ENCODE data around the gene GRIA3.
"Not testable (repeated sequence)": the region's sequence is repeated elsewhere in the genome, so short reads cannot be mapped to it uniquely, and the experiment has no call there.

Gene GRIA3

GRCh38 chrX:123504630-123505270 lies 320.7 kb downstream of the GRIA3 start:
- Histone ChIP-seq H3K4me3 (ENCODE audit: low read length) (no peak overlapping the region), H3K27ac (ENCODE audit: low read length) (no peak overlapping the region), H3K9ac (ENCODE audit: low read length) (no peak overlapping the region), H3K27me3 (ENCODE audit: control insufficient read depth, insufficient read depth, low read length) (no peaks in the 10 kb centered on the region), H3K4me1 (ENCODE audit: control insufficient read depth, low read depth, low read length) (no peaks in the 10 kb centered on the region), H3K9me3 (ENCODE audit: control insufficient read depth, low read depth, low read length) (peaks cover 17% of the 10 kb centered on the region), H3K36me3 (ENCODE audit: control insufficient read depth, low read depth, low read length) (no peaks in the 10 kb centered on the region)

GRCh38 chrX:123513585-123514278 lies 329.7 kb downstream of the GRIA3 start:
- H3K27me3 ChIP-seq (ENCODE audit: control insufficient read depth, insufficient read depth, low read length) = no peaks in the 10 kb centered on the region
- H3K36me3 ChIP-seq (ENCODE audit: control insufficient read depth, low read depth, low read length) = no peaks in the 10 kb centered on the region
- H3K4me1 ChIP-seq (ENCODE audit: control insufficient read depth, low read depth, low read length) = no peaks in the 10 kb centered on the region
- no peak overlapping the region for H3K9ac ChIP-seq (ENCODE audit: low read length)
- H3K27ac ChIP-seq (ENCODE audit: low read length) = no peak overlapping the region
- no peak overlapping the region for H3K4me3 ChIP-seq (ENCODE audit: low read length)
- peaks cover 19% of the 10 kb centered on the region for H3K9me3 ChIP-seq (ENCODE audit: control insufficient read depth, low read depth, low read length)

- H3K9ac ChIP-seq (ENCODE audit: low read length); H3K4me1 ChIP-seq (ENCODE audit: control insufficient read depth, low read depth, low read length); H3K4me3 ChIP-seq (ENCODE audit: low read length); H3K27me3 ChIP-seq (ENCODE audit: control insufficient read depth, insufficient read depth, low read length); H3K27ac ChIP-seq (ENCODE audit: low read length); H3K36me3 ChIP-seq (ENCODE audit: control insufficient read depth, low read depth, low read length): not testable (repeated sequence)
- H3K9me3 ChIP-seq (ENCODE audit: control insufficient read depth, low read depth, low read length) = peaks cover 22% of the 10 kb centered on the region
Observed at GRCh38 chrX:123514279-123514640, 330.2 kb downstream of the GRIA3 start.

- H3K4me3 ChIP-seq (ENCODE audit: low read length) = no peak overlapping the region
- H3K4me1 ChIP-seq (ENCODE audit: control insufficient read depth, low read depth, low read length) = no peaks in the 10 kb centered on the region
- H3K27ac ChIP-seq (ENCODE audit: low read length) = no peak overlapping the region
- H3K27me3 ChIP-seq (ENCODE audit: control insufficient read depth, insufficient read depth, low read length) = no peaks in the 10 kb centered on the region
- H3K36me3 ChIP-seq (ENCODE audit: control insufficient read depth, low read depth, low read length) = no peaks in the 10 kb centered on the region
- H3K9me3 ChIP-seq (ENCODE audit: control insufficient read depth, low read depth, low read length) = peaks cover 17% of the 10 kb centered on the region
- no peak overlapping the region for H3K9ac ChIP-seq (ENCODE audit: low read length)
Observed at GRCh38 chrX:123518791-123519190, 334.7 kb downstream of the GRIA3 start.

- H3K9ac ChIP-seq (ENCODE audit: low read length) = no peak overlapping the region
Observed at GRCh38 chrX:123525123-123525725, 341.1 kb downstream of the GRIA3 start.

GRCh38 chrX:123530726-123531125 lies 346.6 kb downstream of the GRIA3 start:
- not testable (repeated sequence) for H3K36me3 ChIP-seq (ENCODE audit: control insufficient read depth, low read depth, low read length)

More at GRCh38 chrX:123525123-123525725, 341.1 kb downstream of the GRIA3 start:
- Histone ChIP-seq H3K4me1 (ENCODE audit: control insufficient read depth, low read depth, low read length) (no peaks in the 10 kb centered on the region), H3K27ac (ENCODE audit: low read length) (no peak overlapping the region), H3K9me3 (ENCODE audit: control insufficient read depth, low read depth, low read length) (peaks cover 31% of the 10 kb centered on the region), H3K36me3 (ENCODE audit: control insufficient read depth, low read depth, low read length) (no peaks in the 10 kb centered on the region), H3K4me3 (ENCODE audit: low read length) (no peak overlapping the region), H3K27me3 (ENCODE audit: control insufficient read depth, insufficient read depth, low read length) (no peaks in the 10 kb centered on the region)

More at GRCh38 chrX:123530726-123531125, 346.6 kb downstream of the GRIA3 start:
- not testable (repeated sequence) for H3K4me1 ChIP-seq (ENCODE audit: control insufficient read depth, low read depth, low read length); H3K4me3 ChIP-seq (ENCODE audit: low read length); H3K9ac ChIP-seq (ENCODE audit: low read length); H3K27ac ChIP-seq (ENCODE audit: low read length); H3K27me3 ChIP-seq (ENCODE audit: control insufficient read depth, insufficient read depth, low read length)
- peaks cover 26% of the 10 kb centered on the region for H3K9me3 ChIP-seq (ENCODE audit: control insufficient read depth, low read depth, low read length)
